DOHH2 (cell line): ENCODE results near the gene EIF3J.

Experiments
- CTCF ChIP-seq: fragments of 200-600 bp; sonication (generic); IDR thresholded peaks from one replicate; pipeline ENCODE4 v1.5.1; 2014; ENCODE audit warnings: antibody characterized with exemption, mild to moderate bottlenecking, low read depth, low read length; ENCODE audit not compliant: poor library complexity, severe bottlenecking
- EZH2phosphoT487 ChIP-seq: fragments of 200-600 bp; sonication (generic); IDR thresholded peaks from 2 replicates; pipeline ENCODE4 v1.6.1; 2017; ENCODE audit warnings: borderline replicate concordance, mild to moderate bottlenecking, antibody characterized with exemption, low read length, moderate library complexity, mixed read lengths

GRCh38 chr15:44500555-44500954, 36.4 kb upstream of the EIF3J start:
- TF ChIP-seq CTCF (no peak), EZH2phosphoT487 (no peak)
